HepG2 (cell line): ENCODE data around the gene EYA2. TPM values are rescaled to one million over a fixed set of nuclear protein-coding genes. Genes with fewer than 3 reads are reported as not detected.
A peak's percentile ranks its signal among the peaks of the same experiment; 100 is the strongest.

Experiments used
- FOSL1 ChIP-seq: sonication (generic); formaldehyde crosslinking; IDR thresholded peaks from 2 replicates; pipeline ENCODE4 v1.9.0; 2021; ENCODE audit warnings: missing genetic modification reagents, borderline replicate concordance
- HHEX ChIP-seq: IDR thresholded peaks from 2 replicates; pipeline ENCODE4 v1.6.1; 2016; ENCODE audit warnings: control low read depth
- IKZF1 ChIP-seq: fragments of 450-650 bp; IDR thresholded peaks from 2 replicates; pipeline ENCODE4 v1.7.1; 2016
- KMT2A ChIP-seq: sonication (generic); formaldehyde crosslinking; IDR thresholded peaks from 2 replicates; pipeline ENCODE4 v1.4.0; 2020; ENCODE audit warnings: missing genetic modification reagents
- LCORL ChIP-seq, 2 experiments: fragments of 450-650 bp in 1 of 2; sonication (generic) in 1 of 2; formaldehyde crosslinking in 1 of 2; IDR thresholded peaks; 2 replicates each; pipeline versions ENCODE4 v1.5.0 to v1.6.1; 2017 to 2020; ENCODE audit warnings: antibody characterized with exemption in 1 of 2, missing genetic modification reagents in 1 of 2
- MAF1 ChIP-seq: sonication (generic); formaldehyde crosslinking; IDR thresholded peaks from 2 replicates; pipeline ENCODE4 v1.5.0; 2020; ENCODE audit warnings: missing genetic modification reagents, borderline replicate concordance
- NR3C1 ChIP-seq: sonication (generic); formaldehyde crosslinking; IDR thresholded peaks from 2 replicates; pipeline ENCODE4 v1.4.0; 2020; ENCODE audit warnings: missing genetic modification reagents
- ZBTB21 ChIP-seq: sonication (generic); formaldehyde crosslinking; IDR thresholded peaks from 2 replicates; pipeline ENCODE4 v1.4.0; 2020; ENCODE audit warnings: missing genetic modification reagents
- ZBTB38 ChIP-seq: sonication (generic); formaldehyde crosslinking; IDR thresholded peaks from 2 replicates; pipeline ENCODE4 v1.5.1; 2020; ENCODE audit warnings: mild to moderate bottlenecking, missing genetic modification reagents
- ZMYM4 ChIP-seq: sonication (generic); formaldehyde crosslinking; IDR thresholded peaks from 2 replicates; pipeline ENCODE4 v1.8.1; 2023; ENCODE audit warnings: mild to moderate bottlenecking, missing genetic modification reagents
- ZNF431 ChIP-seq: sonication (generic); formaldehyde crosslinking; IDR thresholded peaks from 2 replicates; pipeline ENCODE4 v1.9.0; 2022; ENCODE audit warnings: missing genetic modification reagents, low read depth, mild to moderate bottlenecking, borderline replicate concordance
- ZNF446 ChIP-seq: sonication (generic); formaldehyde crosslinking; IDR thresholded peaks from 2 replicates; pipeline ENCODE4 v1.5.0; 2020; ENCODE audit warnings: mild to moderate bottlenecking, missing genetic modification reagents
- ZNF674 ChIP-seq: sonication (generic); formaldehyde crosslinking; IDR thresholded peaks from 2 replicates; pipeline ENCODE4 v1.5.0; 2020; ENCODE audit warnings: low read depth, mild to moderate bottlenecking, missing genetic modification reagents
- ZNF720 ChIP-seq: sonication (generic); formaldehyde crosslinking; IDR thresholded peaks from 2 replicates; pipeline ENCODE4 v1.4.0; 2020; ENCODE audit warnings: missing genetic modification reagents
- ZNF775 ChIP-seq: sonication (generic); formaldehyde crosslinking; IDR thresholded peaks from 2 replicates; pipeline ENCODE4 v1.4.0; 2020; ENCODE audit warnings: missing genetic modification reagents, mild to moderate bottlenecking, moderate library complexity, borderline replicate concordance
- ZNF782 ChIP-seq: sonication (generic); formaldehyde crosslinking; IDR thresholded peaks from 2 replicates; pipeline ENCODE4 v1.4.0; 2020; ENCODE audit warnings: missing genetic modification reagents, mild to moderate bottlenecking, borderline replicate concordance
- ZNF788 ChIP-seq: sonication (generic); formaldehyde crosslinking; IDR thresholded peaks from 2 replicates; pipeline ENCODE4 v1.5.0; 2020; ENCODE audit warnings: mild to moderate bottlenecking, missing genetic modification reagents, borderline replicate concordance
- ZSCAN25 ChIP-seq: sonication (generic); formaldehyde crosslinking; IDR thresholded peaks from 2 replicates; pipeline ENCODE4 v1.8.0; 2022; ENCODE audit warnings: mild to moderate bottlenecking, missing genetic modification reagents
- polyA plus RNA-seq, 8 experiments: library from polyadenylated mRNA; depleted of rRNA in 3 of 8; stranded (reverse) in 7 of 8; unstranded in 1 of 8; fragments of >200 nt; fragmentation: Illumina TruSeq in 4 of 8; extraction: Trizol in 4 of 8; gene quantifications; 2 replicates each; pipeline versions ENCODE4 v1.2.1 to v1.2.3, GENCODE V29; 2011 to 2016; ENCODE audit warnings: low read depth in 4 of 8, missing spikeins in 1 of 8, mixed read lengths in 1 of 8; ENCODE audit not compliant: insufficient read depth in 1 of 8
- total RNA-seq, 5 experiments: library from RNA; depleted of rRNA; stranded (reverse); fragments of >200 nt; fragmentation: Illumina TruSeq; extraction: Trizol; gene quantifications; 2 replicates each; pipeline ENCODE4 v1.2.3, GENCODE V29; 2016; ENCODE audit warnings: low read depth in 1 of 5
- TF ChIP-seq, protein P1 (sequence below): sonication (generic); formaldehyde crosslinking; IDR thresholded peaks from 2 replicates; pipeline ENCODE4 v1.8.0; 2022; ENCODE audit warnings: missing genetic modification reagents, mild to moderate bottlenecking, inconsistent platforms, borderline replicate concordance
- TF ChIP-seq, protein P2 (sequence below): sonication (generic); formaldehyde crosslinking; IDR thresholded peaks from 2 replicates; pipeline ENCODE4 v1.5.0; 2020; ENCODE audit warnings: mild to moderate bottlenecking, missing genetic modification reagents
- TF ChIP-seq, protein P3 (sequence below): sonication (generic); formaldehyde crosslinking; IDR thresholded peaks from 2 replicates; pipeline ENCODE4 v1.9.0; 2021; ENCODE audit warnings: missing genetic modification reagents, mild to moderate bottlenecking, borderline replicate concordance
- TF ChIP-seq, protein P4 (sequence below): sonication (generic); formaldehyde crosslinking; IDR thresholded peaks from 2 replicates; pipeline ENCODE4 v1.5.0; 2020; ENCODE audit warnings: mild to moderate bottlenecking, missing genetic modification reagents

EYA2 gene
- total and polyA plus RNA-seq, 2 of the 13 experiments (the other 11 are each of a cell fraction or from before 2014, with no cell fraction given), result not detected

DNA sequence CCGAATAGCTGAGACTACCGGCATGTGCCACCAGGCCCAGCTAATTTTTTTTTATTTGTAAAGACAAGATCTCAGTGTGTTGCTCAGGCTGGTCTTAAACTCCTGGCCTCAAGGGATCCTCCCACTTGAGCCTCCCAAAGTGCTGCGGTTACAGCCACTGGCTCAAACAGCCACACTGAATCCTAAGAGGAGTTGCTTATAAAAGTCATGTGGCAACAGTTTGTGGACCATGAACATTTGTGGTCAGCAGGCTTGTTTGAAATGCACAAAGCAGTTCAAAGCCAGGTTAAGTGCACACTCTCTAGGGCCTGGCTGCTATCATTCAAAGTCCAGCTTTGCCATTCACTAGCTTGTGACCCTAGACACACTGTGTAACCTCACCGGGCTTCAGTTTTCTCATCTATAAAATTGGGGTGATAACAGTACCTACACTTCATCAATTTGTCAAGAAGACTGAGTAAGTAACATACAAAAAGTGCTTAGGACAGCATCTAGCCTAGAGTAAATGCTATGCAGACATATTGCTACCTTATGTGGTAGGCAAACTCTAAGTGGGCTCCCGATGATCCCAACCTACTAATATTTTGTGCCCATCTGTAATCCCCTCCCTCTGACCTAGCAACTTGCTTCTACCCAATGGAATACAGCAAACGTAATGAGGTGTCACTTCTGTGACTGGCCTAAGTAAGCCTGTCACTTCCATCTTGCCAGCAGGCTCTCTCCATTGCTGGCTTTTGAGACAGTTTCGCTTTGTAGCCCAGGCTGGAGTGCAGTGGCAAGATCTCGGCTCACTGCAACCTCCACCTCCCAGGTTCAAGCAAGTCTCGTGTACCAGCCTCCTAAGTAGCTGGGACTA is 338.9 kb downstream of the EYA2 start (continued):
- TF ChIP-seq, protein P1, sequence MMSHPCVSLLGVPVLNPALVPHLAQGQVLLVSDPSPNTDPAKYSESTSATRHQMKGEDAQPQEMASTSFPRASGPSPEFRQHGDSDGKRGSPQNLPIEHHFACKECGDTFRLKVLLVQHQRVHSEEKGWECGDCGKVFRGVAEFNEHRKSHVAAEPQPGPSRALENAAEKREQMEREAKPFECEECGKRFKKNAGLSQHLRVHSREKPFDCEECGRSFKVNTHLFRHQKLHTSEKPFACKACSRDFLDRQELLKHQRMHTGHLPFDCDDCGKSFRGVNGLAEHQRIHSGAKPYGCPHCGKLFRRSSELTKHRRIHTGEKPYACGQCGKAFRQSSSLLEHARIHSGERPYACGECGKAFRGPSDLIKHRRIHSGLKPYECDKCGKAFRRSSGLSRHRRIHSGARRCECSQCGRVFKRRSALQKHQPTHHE (CRISPR knock-in tag), result no peak
- TF ChIP-seq HHEX (CRISPR knock-in tag), result peak; percentile 76; the same call in 1 of the 2 replicates
- TF ChIP-seq, protein P2, sequence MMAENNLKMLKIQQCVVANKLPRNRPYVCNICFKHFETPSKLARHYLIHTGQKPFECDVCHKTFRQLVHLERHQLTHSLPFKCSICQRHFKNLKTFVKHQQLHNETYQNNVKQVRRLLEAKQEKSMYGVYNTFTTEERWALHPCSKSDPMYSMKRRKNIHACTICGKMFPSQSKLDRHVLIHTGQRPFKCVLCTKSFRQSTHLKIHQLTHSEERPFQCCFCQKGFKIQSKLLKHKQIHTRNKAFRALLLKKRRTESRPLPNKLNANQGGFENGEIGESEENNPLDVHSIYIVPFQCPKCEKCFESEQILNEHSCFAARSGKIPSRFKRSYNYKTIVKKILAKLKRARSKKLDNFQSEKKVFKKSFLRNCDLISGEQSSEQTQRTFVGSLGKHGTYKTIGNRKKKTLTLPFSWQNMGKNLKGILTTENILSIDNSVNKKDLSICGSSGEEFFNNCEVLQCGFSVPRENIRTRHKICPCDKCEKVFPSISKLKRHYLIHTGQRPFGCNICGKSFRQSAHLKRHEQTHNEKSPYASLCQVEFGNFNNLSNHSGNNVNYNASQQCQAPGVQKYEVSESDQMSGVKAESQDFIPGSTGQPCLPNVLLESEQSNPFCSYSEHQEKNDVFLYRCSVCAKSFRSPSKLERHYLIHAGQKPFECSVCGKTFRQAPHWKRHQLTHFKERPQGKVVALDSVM, result peak; percentile 99
- TF ChIP-seq ZNF775, result no peak
- no peak for TF ChIP-seq ZNF674
- peak; percentile 51; the same call in 1 of the 2 replicates for TF ChIP-seq KMT2A (CRISPR knock-in tag)
- TF ChIP-seq, protein P3, sequence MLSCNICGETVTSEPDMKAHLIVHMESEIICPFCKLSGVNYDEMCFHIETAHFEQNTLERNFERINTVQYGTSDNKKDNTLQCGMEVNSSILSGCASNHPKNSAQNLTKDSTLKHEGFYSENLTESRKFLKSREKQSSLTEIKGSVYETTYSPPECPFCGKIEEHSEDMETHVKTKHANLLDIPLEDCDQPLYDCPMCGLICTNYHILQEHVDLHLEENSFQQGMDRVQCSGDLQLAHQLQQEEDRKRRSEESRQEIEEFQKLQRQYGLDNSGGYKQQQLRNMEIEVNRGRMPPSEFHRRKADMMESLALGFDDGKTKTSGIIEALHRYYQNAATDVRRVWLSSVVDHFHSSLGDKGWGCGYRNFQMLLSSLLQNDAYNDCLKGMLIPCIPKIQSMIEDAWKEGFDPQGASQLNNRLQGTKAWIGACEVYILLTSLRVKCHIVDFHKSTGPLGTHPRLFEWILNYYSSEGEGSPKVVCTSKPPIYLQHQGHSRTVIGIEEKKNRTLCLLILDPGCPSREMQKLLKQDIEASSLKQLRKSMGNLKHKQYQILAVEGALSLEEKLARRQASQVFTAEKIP, result no peak
- peak; percentile 92 for TF ChIP-seq ZMYM4
- no peak for TF ChIP-seq ZNF446 (CRISPR knock-in tag)
- TF ChIP-seq NR3C1, result no peak
- TF ChIP-seq LCORL (IDR thresholded peaks at IDR 0.05), result no peak
- TF ChIP-seq LCORL (CRISPR knock-in tag; IDR thresholded peaks at IDR 0.05), result peak; percentile 95
- TF ChIP-seq, protein P4, sequence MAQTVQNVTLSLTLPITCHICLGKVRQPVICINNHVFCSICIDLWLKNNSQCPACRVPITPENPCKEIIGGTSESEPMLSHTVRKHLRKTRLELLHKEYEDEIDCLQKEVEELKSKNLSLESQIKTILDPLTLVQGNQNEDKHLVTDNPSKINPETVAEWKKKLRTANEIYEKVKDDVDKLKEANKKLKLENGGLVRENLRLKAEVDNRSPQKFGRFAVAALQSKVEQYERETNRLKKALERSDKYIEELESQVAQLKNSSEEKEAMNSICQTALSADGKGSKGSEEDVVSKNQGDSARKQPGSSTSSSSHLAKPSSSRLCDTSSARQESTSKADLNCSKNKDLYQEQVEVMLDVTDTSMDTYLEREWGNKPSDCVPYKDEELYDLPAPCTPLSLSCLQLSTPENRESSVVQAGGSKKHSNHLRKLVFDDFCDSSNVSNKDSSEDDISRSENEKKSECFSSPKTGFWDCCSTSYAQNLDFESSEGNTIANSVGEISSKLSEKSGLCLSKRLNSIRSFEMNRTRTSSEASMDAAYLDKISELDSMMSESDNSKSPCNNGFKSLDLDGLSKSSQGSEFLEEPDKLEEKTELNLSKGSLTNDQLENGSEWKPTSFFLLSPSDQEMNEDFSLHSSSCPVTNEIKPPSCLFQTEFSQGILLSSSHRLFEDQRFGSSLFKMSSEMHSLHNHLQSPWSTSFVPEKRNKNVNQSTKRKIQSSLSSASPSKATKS (CRISPR knock-in tag), result no peak
- TF ChIP-seq ZBTB21 (CRISPR knock-in tag), result peak; percentile 65; the same call in 1 of the 2 replicates
- TF ChIP-seq MAF1 (CRISPR knock-in tag), result 0 out of 2 replicates have a peak, but pooled peaks have one; percentile 73
- peak; percentile 89 for TF ChIP-seq ZNF788 (CRISPR knock-in tag)
- peak; percentile 60; the same call in 1 of the 2 replicates for TF ChIP-seq ZSCAN25 (CRISPR knock-in tag)
- TF ChIP-seq ZNF720, result 0 out of 2 replicates have a peak, but pooled peaks have one; percentile 15
- no peak for TF ChIP-seq IKZF1
- TF ChIP-seq FOSL1 (CRISPR knock-in tag), result 0 out of 2 replicates have a peak, but pooled peaks have one; percentile 19
- TF ChIP-seq ZBTB38, result no peak
- TF ChIP-seq ZNF431 (CRISPR knock-in tag), result peak; percentile 71; the same call in 1 of the 2 replicates
- no peak for TF ChIP-seq ZNF782 (CRISPR knock-in tag)
